Nephron (organoid): ENCODE measurements around the gene MAEL.

Experiments used
- H3K27ac Mint-ChIP-seq, 3 experiments: 2 replicates each; pipeline ENCODE4 v1.8.0; 2020; ENCODE audit warnings: mixed read lengths in 3 of 3, mild to moderate bottlenecking in 2 of 3, moderate library complexity in 1 of 3
- H3K27me3 Mint-ChIP-seq: 2 replicates; pipeline ENCODE4 v1.8.0; 2021; ENCODE audit warnings: low read depth, mild to moderate bottlenecking, moderate library complexity, mixed read lengths
- H3K36me3 Mint-ChIP-seq: 2 replicates; pipeline ENCODE4 v1.8.0; 2020; ENCODE audit warnings: low read depth, mixed read lengths
- H3K4me1 Mint-ChIP-seq: 2 replicates; pipeline ENCODE4 v1.8.0; 2020; ENCODE audit warnings: mixed read lengths
- H3K4me3 Mint-ChIP-seq, 3 experiments: 2 replicates each; pipeline ENCODE4 v1.8.0; 2020; ENCODE audit warnings: mild to moderate bottlenecking in 3 of 3, mixed read lengths in 3 of 3, moderate library complexity in 2 of 3
- H3K9me3 Mint-ChIP-seq: 2 replicates; pipeline ENCODE4 v1.8.0; 2020; ENCODE audit warnings: mixed read lengths
- CTCF ChIP-seq, 3 experiments: fragments of 200-600 bp; sonication (generic); IDR thresholded peaks; one replicate each; pipeline ENCODE4 v1.5.0; 2021; ENCODE audit warnings: antibody characterized with exemption in 3 of 3; ENCODE audit not compliant: unreplicated experiment in 3 of 3

The MAEL gene

GRCh38 chr1:167054531-167054930 is 65.5 kb downstream of the MAEL start:
- H3K36me3 Mint-ChIP-seq = no peaks in the 10 kb centered on the region
- H3K9me3 Mint-ChIP-seq = no peaks in the 10 kb centered on the region
- H3K27me3 Mint-ChIP-seq = peaks cover 8% of the 10 kb centered on the region
- no peak overlapping the region for H3K27ac Mint-ChIP-seq
- H3K4me1 Mint-ChIP-seq = no peaks in the 10 kb centered on the region
- H3K4me3 Mint-ChIP-seq = no peak overlapping the region
- no peak for TF ChIP-seq CTCF (IDR thresholded peaks at IDR 0.05; ENCODE audit: unreplicated experiment in 3 of 3)

- H3K27ac Mint-ChIP-seq = no peak overlapping the region
- peaks cover 8% of the 10 kb centered on the region for H3K27me3 Mint-ChIP-seq
- H3K4me3 Mint-ChIP-seq = no peak overlapping the region
- no peaks in the 10 kb centered on the region for H3K4me1 Mint-ChIP-seq
- H3K36me3 Mint-ChIP-seq = no peaks in the 10 kb centered on the region
- H3K9me3 Mint-ChIP-seq = no peaks in the 10 kb centered on the region
- no peak for TF ChIP-seq CTCF (IDR thresholded peaks at IDR 0.05; ENCODE audit: unreplicated experiment in 3 of 3)
Measured at GRCh38 chr1:167054946-167055630, 66.0 kb downstream of the MAEL start.

GRCh38 chr1:167056529-167057231 is 67.6 kb downstream of the MAEL start:
- Mint-ChIP-seq H3K4me1 (no peaks in the 10 kb centered on the region), H3K27ac (no peak overlapping the region), H3K4me3 (no peak overlapping the region), H3K27me3 (peaks cover 14% of the 10 kb centered on the region), H3K9me3 (no peaks in the 10 kb centered on the region), H3K36me3 (no peaks in the 10 kb centered on the region)
- no peak for TF ChIP-seq CTCF (IDR thresholded peaks at IDR 0.05; ENCODE audit: unreplicated experiment in 3 of 3)

- no peaks in the 10 kb centered on the region for H3K4me1 Mint-ChIP-seq
- peak; percentile 53 to 62 (median 62) for TF ChIP-seq CTCF (IDR thresholded peaks at IDR 0.05; ENCODE audit: unreplicated experiment in 3 of 3)
- H3K9me3 Mint-ChIP-seq = no peaks in the 10 kb centered on the region
- H3K4me3 Mint-ChIP-seq = no peak overlapping the region
- H3K36me3 Mint-ChIP-seq = no peaks in the 10 kb centered on the region
- H3K27ac Mint-ChIP-seq = no peak overlapping the region
- H3K27me3 Mint-ChIP-seq = peaks cover 13% of the 10 kb centered on the region
Measured at GRCh38 chr1:167057241-167057688, 68.2 kb downstream of the MAEL start.

GRCh38 chr1:167059045-167059808 is 70.1 kb downstream of the MAEL start:
- H3K36me3 Mint-ChIP-seq = no peaks in the 10 kb centered on the region

More at GRCh38 chr1:167059045-167059808, 70.1 kb downstream of the MAEL start:
- H3K4me1 Mint-ChIP-seq = no peaks in the 10 kb centered on the region
- H3K4me3 Mint-ChIP-seq = peak overlapping the region; percentile 31 to 51 (median 49)
- no peak overlapping the region for H3K27ac Mint-ChIP-seq
- H3K9me3 Mint-ChIP-seq = no peaks in the 10 kb centered on the region
- TF ChIP-seq CTCF (IDR thresholded peaks at IDR 0.05; ENCODE audit: unreplicated experiment in 3 of 3) = peak; percentile 95 to 96 (median 95)
- H3K27me3 Mint-ChIP-seq = peaks cover 12% of the 10 kb centered on the region
